H1 (cell line): Measurements from ENCODE around the gene CBLC. TPM values are rescaled to one million over a fixed set of nuclear protein-coding genes. Genes with fewer than 3 reads are reported as not detected.

ENCODE experiments used
- CBX5 ChIP-seq: fragments of 300-800, 300-1000 bp; sonication (generic); IDR thresholded peaks from 2 replicates; pipeline ENCODE4 v1.7.1; 2016; ENCODE audit warnings: antibody characterized with exemption, low read length, low read depth
- ZNF274 ChIP-seq: IDR thresholded peaks from 2 replicates; pipeline ENCODE4 v1.7.0; 2012; ENCODE audit warnings: low read length, borderline replicate concordance; ENCODE audit errors: extremely low read depth
- polyA plus RNA-seq, 7 experiments: library from polyadenylated mRNA; depleted of rRNA in 3 of 7; stranded (reverse) in 5 of 7; unstranded in 2 of 7; fragments of >200 nt in 5 of 7; fragments of 200-250 nt in 2 of 7; gene quantifications; 1 replicate in 5 of 7; 2 replicates in 1 of 7; 4 replicates in 1 of 7; pipeline versions ENCODE4 v1.2.1 to v1.2.3, GENCODE V29; 2011 to 2013; ENCODE audit warnings: missing spikeins in 2 of 7, mixed read lengths in 2 of 7
- total RNA-seq: library from RNA; stranded (reverse); fragmentation: NEBNext Ultra II Directional; extraction: Animal tissue kit (Norgen Biotek cat#: 25700); gene quantifications from 2 replicates; pipeline ENCODE4 v1.2.1, GENCODE V29; 2021

Gene CBLC
- total and polyA plus RNA-seq, 2 of the 8 experiments (the other 6 are each of a cell fraction or from before 2014, with no cell fraction given): 17.4 to 35.7 TPM

DNA sequence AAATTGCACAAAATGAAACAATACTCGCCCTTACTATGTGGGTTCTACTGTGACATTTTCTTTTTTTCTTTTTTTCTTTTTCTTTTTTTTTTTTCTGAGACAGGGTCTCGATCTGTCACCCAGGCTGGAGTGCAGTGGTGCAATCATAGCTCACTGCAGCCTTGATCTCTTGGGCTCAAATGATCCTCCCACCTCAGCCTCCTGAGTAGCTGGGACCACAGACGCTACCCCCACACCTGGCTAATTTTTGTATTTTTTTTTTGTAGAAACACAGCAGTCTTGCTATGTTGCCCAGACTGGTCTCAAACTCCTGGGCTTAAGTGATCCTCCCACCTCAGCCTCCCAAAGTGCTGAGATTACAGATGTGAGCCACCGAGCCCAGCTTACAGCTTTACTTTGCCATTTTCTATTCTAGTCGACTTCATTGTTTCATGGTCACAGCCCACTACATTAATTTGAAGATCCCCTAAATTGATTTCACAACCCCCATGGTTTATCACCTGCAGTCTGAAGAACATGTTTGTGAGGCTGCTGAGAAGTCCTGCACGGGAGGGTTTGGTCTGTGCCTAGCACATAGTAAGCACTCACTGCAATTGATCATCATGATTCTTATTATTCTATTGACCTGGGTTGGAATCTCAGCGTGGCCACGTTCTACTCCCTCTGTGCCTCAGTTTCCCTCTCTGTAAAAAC, 25.4 kb upstream of the CBLC start (continued):
- TF ChIP-seq ZNF274 (no peak), CBX5 (no peak)
